GM21576 (cell line): ENCODE data around the gene SLAIN2.
"Not testable (repeated sequence)": the region's sequence is repeated elsewhere in the genome, so short reads cannot be mapped to it uniquely, and the experiment has no call there.

Experiments used
- ATAC-seq: cut with Tn5 transposase; IDR thresholded peaks from one replicate; pipeline ENCODE4 v1.9.1; 2021; ENCODE audit warnings: mild to moderate bottlenecking, moderate library complexity; ENCODE audit not compliant: unreplicated experiment

Gene SLAIN2

GRCh38 chr4:48432017-48432416 is 90.7 kb downstream of the SLAIN2 start:
- no peak for ATAC-seq

DNA sequence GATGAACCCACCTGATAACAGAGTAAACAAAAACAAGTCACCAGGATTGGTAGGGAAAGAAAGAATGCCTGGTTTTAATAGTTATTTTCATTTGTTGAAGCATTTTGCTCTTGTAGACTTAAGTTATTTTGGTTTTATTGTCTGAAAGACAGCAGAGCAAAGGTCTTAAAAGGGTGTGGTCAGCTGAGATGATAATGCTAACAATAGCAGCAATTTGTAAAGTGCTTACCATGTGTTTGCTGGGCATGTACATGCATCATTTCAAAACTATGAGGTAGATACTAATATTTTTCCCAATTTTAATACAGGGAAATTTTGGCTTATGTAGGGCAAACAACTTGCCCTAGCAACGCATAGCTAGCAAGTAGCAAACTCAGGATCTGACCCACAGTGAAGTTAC is 95.0 kb downstream of the SLAIN2 start:
- no peak for ATAC-seq

- no peak for ATAC-seq
Measured at GRCh38 chr4:48439988-48440387, 98.7 kb downstream of the SLAIN2 start.

DNA sequence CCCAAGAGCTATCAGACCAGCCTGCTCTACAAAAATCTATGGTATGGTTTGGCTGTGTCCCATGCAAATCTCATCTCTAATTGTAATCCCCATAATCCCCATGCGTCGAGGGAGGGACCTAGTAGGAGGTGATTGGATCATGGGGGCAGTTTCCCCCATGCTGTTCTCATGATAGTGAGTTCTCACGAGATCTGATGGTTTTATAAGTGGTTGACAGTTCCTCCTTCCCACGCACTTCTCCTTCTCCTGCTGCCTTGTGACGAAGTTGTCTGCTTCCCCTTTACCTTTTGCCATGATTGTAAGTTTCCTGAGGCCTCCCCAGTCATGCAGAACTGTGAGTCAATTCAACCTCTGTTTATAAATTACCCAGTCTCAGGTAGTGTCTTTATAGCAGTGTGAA is 99.6 kb downstream of the SLAIN2 start:
- not testable (repeated sequence) for ATAC-seq

- no peak for ATAC-seq
Measured at GRCh38 chr4:48445704-48446103, 104.4 kb downstream of the SLAIN2 start.

GRCh38 chr4:48446642-48447041 is 105.3 kb downstream of the SLAIN2 start:
- ATAC-seq = no peak

DNA sequence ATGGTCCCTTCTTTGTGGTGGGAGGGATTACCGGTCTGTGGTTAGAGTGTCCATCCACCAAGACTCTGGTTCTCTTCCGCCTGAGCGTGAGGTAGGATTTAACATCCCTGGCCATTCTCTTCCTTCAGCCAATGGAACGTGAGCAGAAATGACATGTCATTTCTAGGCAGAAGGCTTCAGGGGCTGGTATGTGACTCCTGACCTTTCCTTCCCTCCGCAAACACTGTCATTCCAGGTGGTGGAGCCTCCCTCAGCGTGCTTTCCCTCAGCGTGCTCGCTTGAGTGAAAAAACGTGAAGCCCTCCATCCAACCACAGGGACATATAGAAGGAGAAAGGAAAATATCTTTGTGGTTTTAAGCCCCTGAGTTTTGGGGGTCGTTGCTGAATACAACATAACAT is 107.8 kb downstream of the SLAIN2 start:
- ATAC-seq = no peak

DNA sequence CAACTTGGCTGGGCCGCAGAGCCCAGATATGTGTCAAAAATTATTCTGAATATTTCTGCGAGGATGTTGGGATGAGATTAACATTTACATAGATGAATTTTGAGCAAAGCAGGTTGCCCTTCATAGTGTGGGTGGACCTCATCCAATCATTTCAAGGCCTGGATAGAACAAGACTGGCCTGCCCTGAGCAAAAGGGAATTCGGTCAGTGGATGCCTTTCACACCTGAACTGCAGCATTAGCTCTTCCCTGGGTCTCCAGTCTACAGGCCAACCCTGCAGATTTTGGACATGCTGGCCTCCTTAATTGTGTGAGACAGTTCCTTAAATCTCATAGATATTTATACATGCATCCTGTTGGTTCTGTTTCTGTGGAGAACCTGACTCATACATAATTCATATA is 109.4 kb downstream of the SLAIN2 start:
- no peak for ATAC-seq

DNA sequence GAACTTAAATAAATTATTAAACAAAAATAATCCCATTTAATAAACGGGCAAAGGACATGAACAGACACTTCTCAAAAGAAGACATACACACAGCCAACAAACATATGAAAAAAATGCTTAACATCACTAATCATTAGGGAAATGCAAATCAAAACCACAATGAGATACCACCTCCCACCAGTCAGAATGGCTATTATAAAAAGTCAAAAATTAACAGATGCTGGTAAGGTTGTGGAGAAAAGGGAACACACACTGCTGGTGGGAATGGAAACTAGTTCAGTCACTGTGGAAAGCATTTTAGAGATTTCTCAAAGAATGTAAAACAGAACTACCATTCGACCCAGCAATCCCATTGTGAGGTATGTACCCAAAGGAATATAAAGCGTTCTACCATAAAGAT is 110.3 kb downstream of the SLAIN2 start:
- not testable (repeated sequence) for ATAC-seq

- ATAC-seq = no peak
Measured at GRCh38 chr4:48454591-48454990, 113.3 kb downstream of the SLAIN2 start.

DNA sequence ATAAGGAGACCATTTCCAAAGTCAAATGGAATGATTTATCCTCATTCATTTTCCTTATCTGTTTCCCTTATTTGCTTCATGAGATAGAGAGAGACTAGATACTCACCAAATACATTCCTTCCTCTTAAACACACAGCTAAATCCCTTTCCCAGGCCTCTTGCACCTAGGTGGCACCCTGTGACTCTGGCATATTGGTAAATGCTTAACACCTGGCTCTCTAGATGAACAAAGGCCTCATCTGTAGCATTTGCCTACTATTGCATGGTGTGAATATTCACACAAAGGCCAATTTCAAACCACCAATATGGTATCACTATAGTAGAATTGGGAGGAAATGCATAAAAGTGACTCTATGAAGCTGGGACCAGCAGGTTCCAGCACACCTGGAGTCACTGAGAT is 119.7 kb downstream of the SLAIN2 start:
- ATAC-seq = no peak

DNA sequence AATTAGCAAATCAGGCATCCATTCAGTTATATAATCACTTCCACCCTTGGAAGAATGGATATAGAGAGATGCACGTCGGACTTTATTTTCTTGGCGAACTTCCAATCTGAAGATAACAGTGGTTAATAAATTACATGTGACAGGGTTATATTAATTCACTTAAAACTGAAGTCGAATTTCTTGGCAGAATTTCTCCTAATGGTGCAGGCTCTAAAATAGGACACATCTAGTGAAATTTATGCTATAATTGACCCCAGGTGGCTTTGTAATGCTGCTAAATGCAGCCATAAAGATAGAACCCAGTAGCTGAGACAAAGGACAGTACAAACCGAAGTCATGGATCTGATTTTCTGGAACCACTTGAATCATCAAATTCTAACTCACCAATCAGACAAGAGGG is 121.0 kb downstream of the SLAIN2 start:
- ATAC-seq = no peak

GRCh38 chr4:48467442-48467841 is 126.1 kb downstream of the SLAIN2 start:
- ATAC-seq = no peak

DNA sequence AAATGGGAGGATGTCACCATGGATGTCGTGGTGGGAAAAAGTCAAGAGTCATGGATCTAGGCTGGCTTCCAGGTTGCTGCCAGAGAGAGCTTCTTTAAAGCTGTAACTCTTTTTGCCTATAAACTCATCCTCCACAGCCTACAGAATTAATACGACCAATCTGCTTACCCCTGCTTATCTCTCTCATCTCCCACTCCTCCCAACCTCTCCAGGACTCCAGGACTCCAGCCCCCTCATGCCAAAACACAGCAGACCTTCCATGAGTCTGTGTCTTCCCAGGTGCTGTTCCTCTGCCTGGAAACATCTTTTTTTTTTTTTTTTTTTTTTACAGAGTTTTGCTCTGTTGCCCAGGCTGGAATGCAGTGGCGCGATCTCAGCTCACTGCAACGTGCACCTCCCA is 126.6 kb downstream of the SLAIN2 start:
- ATAC-seq = no peak

GRCh38 chr4:48470137-48470536 is 128.8 kb downstream of the SLAIN2 start:
- no peak for ATAC-seq

- no peak for ATAC-seq
Measured at GRCh38 chr4:48470570-48470969, 129.2 kb downstream of the SLAIN2 start.

- ATAC-seq = no peak
Measured at GRCh38 chr4:48472794-48473193, 131.5 kb downstream of the SLAIN2 start.

- no peak for ATAC-seq
Measured at GRCh38 chr4:48475770-48476169, 134.4 kb downstream of the SLAIN2 start.
